PC-3 (cell line): Measurements from ENCODE around the gene NPTX1.

Source experiments
- CTCF ChIP-seq: fragments of 300-600 bp; sonication (generic); conservative IDR thresholded peaks from 2 replicates; pipeline ENCODE4 v1.5.1; 2017; ENCODE audit warnings: antibody characterized with exemption, low read depth, mild to moderate bottlenecking, low read length
- EZH2phosphoT487 ChIP-seq: fragments of 300-600 bp; sonication (generic); IDR thresholded peaks from 2 replicates; pipeline ENCODE4 v1.6.1; 2018; ENCODE audit warnings: mild to moderate bottlenecking, antibody characterized with exemption, low read length, borderline replicate concordance

DNA sequence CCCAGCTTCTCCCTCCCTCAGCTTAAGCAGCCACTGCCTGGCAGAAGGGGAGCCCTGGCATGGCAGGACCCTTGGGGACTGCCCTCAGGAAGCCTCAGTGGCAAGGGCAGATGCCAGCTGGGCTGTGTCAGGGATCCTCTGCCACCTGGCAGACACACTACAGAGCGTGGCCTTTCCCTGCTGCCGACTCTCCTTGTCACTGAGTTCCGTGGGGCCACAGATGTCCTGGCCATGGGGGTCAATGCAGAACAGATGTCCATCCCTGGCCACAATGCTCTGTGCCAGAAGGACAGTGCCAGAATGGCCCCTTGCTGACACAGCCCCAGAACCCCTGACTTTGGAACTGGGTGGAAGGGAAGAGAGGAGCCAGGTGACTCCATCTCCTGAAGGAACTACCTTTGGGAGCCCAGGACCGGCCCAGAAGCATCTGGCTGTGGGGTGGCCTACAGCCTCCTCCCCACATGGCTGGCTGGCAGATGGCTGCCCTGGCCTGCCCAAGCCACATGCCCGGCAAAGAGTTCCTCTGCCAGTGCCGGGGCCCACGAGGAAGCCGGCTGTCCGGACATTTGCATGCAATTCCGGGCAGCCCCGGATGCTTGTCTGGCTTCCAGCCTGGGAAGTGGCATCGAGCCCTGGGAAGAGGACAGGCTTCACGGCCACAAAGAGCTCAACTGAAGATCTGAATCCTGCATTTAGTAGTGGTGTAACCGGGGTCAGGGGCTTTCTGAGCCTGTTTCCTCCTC is 24.1 kb downstream of the NPTX1 start:
- TF ChIP-seq CTCF (no peak), EZH2phosphoT487 (no peak)
